ENCODE measurements around the gene SMURF2.

DNA sequence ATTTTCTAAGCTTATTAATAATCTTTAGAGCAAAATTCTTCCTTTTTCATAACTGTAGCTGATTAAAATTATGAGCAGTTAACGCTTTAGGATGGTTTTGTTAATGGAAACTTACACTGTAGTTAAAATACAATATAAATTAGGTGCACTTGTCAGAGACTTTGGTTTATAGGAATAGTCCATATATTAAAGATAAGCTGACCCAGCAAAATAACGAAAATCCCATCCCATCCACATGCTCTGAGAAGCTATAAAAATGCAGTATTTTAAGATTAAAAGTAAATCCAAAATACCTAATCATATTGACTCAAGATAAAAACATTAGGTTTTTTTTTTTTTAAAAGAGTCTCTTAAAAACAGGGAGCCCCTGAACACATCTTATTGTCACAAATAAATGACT lies 117.4 kb downstream of the SMURF2 start:
- TF ChIP-seq, protein P1, sequence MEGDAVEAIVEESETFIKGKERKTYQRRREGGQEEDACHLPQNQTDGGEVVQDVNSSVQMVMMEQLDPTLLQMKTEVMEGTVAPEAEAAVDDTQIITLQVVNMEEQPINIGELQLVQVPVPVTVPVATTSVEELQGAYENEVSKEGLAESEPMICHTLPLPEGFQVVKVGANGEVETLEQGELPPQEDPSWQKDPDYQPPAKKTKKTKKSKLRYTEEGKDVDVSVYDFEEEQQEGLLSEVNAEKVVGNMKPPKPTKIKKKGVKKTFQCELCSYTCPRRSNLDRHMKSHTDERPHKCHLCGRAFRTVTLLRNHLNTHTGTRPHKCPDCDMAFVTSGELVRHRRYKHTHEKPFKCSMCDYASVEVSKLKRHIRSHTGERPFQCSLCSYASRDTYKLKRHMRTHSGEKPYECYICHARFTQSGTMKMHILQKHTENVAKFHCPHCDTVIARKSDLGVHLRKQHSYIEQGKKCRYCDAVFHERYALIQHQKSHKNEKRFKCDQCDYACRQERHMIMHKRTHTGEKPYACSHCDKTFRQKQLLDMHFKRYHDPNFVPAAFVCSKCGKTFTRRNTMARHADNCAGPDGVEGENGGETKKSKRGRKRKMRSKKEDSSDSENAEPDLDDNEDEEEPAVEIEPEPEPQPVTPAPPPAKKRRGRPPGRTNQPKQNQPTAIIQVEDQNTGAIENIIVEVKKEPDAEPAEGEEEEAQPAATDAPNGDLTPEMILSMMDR (conservative IDR thresholded peaks at IDR 0.05 in 1 of 2, IDR thresholded peaks at IDR 0.05 in 1 of 2; ENCODE audit: low read depth in 1 of 2, low read length in 2 of 2) = no peak
- no peak for TF ChIP-seq EZH2 (IDR thresholded peaks at IDR 0.05; ENCODE audit: low read length, missing control alignments)
